PC-9 (cell line): ENCODE data around the gene DHX8. TPM values are rescaled to one million over a fixed set of nuclear protein-coding genes. Genes with fewer than 3 reads are reported as not detected.

Experiments
- BruUV-seq: library from RNA; stranded (reverse); fragments of 400-500 nt; replicated peaks from 2 replicates; lab custom pipeline; 2021; lab: Mats Ljungman, UMichigan
- CTCF ChIA-PET: fragments of 300-600 bp; sonication (Branson Sonifier 250); formaldehyde crosslinking; loops from one replicate; lab custom pipeline; 2022; ENCODE audit warnings: antibody characterized with exemption; lab: Charles Lee
- POLR2A ChIA-PET: fragments of 300-600 bp; sonication (Branson Sonifier 250); formaldehyde crosslinking; loops from one replicate; lab custom pipeline; 2022; ENCODE audit warnings: antibody characterized with exemption; ENCODE audit not compliant: unreplicated experiment; lab: Charles Lee
- DNase-seq, 2 experiments: peaks; one replicate each; pipeline versions ENCODE4 v3.0.0 to v3.0.0-alpha.2; 2015 to 2022; ENCODE audit warnings: mixed read lengths in 1 of 2
- H2AFZ ChIP-seq: fragments of 200-600 bp; sonication (generic); 2 replicates; pipeline ENCODE4 v1.8.1; 2017; ENCODE audit warnings: antibody characterized with exemption
- H3F3A ChIP-seq: fragments of 200-600 bp; sonication (generic); 2 replicates; pipeline ENCODE4 v1.8.1; 2017; ENCODE audit warnings: antibody characterized with exemption, mild to moderate bottlenecking, low read depth; ENCODE audit not compliant: insufficient read depth
- H3K27ac ChIP-seq: fragments of 200-600 bp; sonication (generic); 2 replicates; pipeline ENCODE4 v1.6.1; 2016; ENCODE audit warnings: mixed run types
- H3K27me3 ChIP-seq: fragments of 200-600 bp; sonication (generic); 2 replicates; pipeline ENCODE4 v1.6.1; 2016; ENCODE audit warnings: low read depth, mixed run types; ENCODE audit not compliant: insufficient read depth
- H3K36me3 ChIP-seq: fragments of 200-600 bp; sonication (generic); 2 replicates; pipeline ENCODE4 v1.6.1; 2016; ENCODE audit warnings: low read depth, mixed run types
- H3K4me1 ChIP-seq: fragments of 200-600 bp; sonication (generic); replicated peaks from 2 replicates; pipeline ENCODE4 v1.6.1; 2016; ENCODE audit warnings: mixed run types; ENCODE audit not compliant: insufficient read depth
- H3K4me2 ChIP-seq: fragments of 200-600 bp; sonication (generic); 2 replicates; pipeline ENCODE4 v1.6.1; 2017; ENCODE audit warnings: mixed run types
- H3K4me3 ChIP-seq: fragments of 200-600 bp; sonication (generic); 2 replicates; pipeline ENCODE4 v1.6.1; 2016; ENCODE audit warnings: mixed run types
- H3K79me2 ChIP-seq: fragments of 200-600 bp; sonication (generic); 2 replicates; pipeline ENCODE4 v1.6.1; 2017; ENCODE audit warnings: low read depth, mixed run types
- H3K9me2 ChIP-seq: fragments of 200-600 bp; sonication (generic); 2 replicates; pipeline ENCODE4 v1.8.1; 2017; ENCODE audit warnings: mild to moderate bottlenecking; ENCODE audit not compliant: insufficient read depth
- H3K9me3 ChIP-seq: fragments of 200-600 bp; sonication (generic); 2 replicates; pipeline ENCODE4 v1.8.1; 2016; ENCODE audit warnings: low read depth; ENCODE audit not compliant: insufficient read depth
- H4K20me1 ChIP-seq: fragments of 200-600 bp; sonication (generic); 2 replicates; pipeline ENCODE4 v1.8.1; 2017; ENCODE audit not compliant: insufficient read depth
- CTCF ChIP-seq: fragments of 200-600 bp; sonication (generic); conservative IDR thresholded peaks from 2 replicates; pipeline ENCODE4 v1.6.1; 2017; ENCODE audit warnings: mixed run types, antibody characterized with exemption, mild to moderate bottlenecking, moderate library complexity
- EZH2 ChIP-seq: fragments of 200-600 bp; sonication (generic); IDR thresholded peaks from 2 replicates; pipeline ENCODE4 v1.8.0; 2017; ENCODE audit warnings: antibody characterized with exemption, low read depth
- intact Hi-C: fragments of 100-400 bp; cut with micrococcal nuclease; formaldehyde crosslinking; loops from one replicate; pipeline ENCODE4 v1.10.0; 2022; ENCODE audit not compliant: unreplicated experiment
- total RNA-seq: library from RNA; stranded (reverse); gene quantifications from 2 replicates; pipeline ENCODE4 v1.2.3, GENCODE V29; 2021

The DHX8 gene
- total RNA-seq, 1 experiment from 2014 or later = 55.4 TPM

DNA sequence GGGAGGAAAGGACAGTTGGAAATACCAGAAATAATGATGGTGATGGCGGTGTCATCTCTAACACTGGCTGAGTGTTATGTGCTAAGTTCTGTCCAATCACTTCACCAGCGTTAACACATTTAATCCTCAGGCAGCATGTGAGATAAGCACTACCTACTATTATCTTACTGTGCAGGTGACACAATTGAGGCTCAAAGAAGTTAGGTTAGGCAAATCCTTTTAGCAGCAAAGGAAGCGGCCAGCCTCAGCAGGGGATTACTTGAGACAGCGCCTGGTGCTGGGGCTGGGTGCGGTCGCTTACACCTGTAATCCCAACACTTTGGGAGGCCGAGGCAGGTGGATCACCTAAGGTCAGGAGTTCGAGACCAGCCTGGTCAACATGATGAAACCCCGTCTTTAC lies 18.7 kb upstream of the DHX8 start:
- CTCF ChIA-PET = no interaction called here
- DNase-seq = no peak
- Histone ChIP-seq H3K9me2 (no peaks in the 10 kb centered on the region), H3K36me3 (no peaks in the 10 kb centered on the region), H3F3A (peaks cover 30% of the 10 kb centered on the region), H3K27ac (no peak overlapping the region), H3K4me2 (no peak overlapping the region), H4K20me1 (no peaks in the 10 kb centered on the region), H3K79me2 (no peaks in the 10 kb centered on the region), H3K4me1 (peaks cover 24% of the 10 kb centered on the region), H3K9me3 (no peaks in the 10 kb centered on the region), H2AFZ (no peak overlapping the region), H3K4me3 (no peak overlapping the region), H3K27me3 (no peaks in the 10 kb centered on the region)
- intact Hi-C loops = loop anchor here (5.0 kb wide), 1 partner anchor 33 kb away; no protein-coding TSS in a partner anchor
- POLR2A ChIA-PET = interaction anchor here (0.6 kb wide), 1 partner anchor 40 kb away, joined by 5 read pairs; no protein-coding TSS in a partner anchor
- no TSS peak for BruUV-seq
- TF ChIP-seq CTCF = no peak
- no peak for TF ChIP-seq EZH2

DNA sequence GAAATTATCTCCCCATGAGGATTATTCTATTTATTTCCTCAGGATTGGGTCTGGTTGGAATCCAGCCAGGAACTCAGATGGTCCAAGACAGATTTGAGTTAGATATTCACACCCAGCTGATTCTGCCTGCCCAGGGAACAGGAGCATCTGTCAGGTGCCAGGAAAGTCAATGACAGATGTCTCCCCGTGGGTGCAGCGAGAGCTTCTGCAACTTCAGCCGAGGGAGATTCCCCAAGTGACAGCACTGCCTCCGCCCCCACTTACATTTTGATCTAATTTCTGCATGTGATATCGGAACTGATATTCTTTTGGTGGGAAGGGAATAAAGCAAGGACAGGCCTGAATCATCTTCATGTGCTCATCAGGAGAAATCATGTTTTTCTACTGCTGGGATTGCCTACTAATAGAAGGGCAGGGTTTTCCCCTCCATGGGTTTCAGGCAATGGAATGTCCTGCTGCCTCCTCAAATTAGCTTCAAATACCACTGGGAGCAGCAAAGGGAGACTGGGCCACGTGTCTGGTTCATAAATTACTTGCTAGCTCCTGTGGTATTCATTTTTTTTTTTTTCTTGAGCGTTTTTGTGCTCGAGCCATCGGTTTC lies 15.7 kb upstream of the DHX8 start:
- no peaks in the 10 kb centered on the region for H3K79me2 ChIP-seq
- POLR2A ChIA-PET = interaction anchor here (0.6 to 0.7 kb wide), 4 partner anchors 10 to 106 kb away, joined by 4 to 8 read pairs (median 6); no protein-coding TSS in a partner anchor
- H3K9me2 ChIP-seq = no peaks in the 10 kb centered on the region
- no peaks in the 10 kb centered on the region for H4K20me1 ChIP-seq
- intact Hi-C loops = loop anchor here (5.0 kb wide), 1 partner anchor 36 kb away; no protein-coding TSS in a partner anchor
- TF ChIP-seq CTCF = no peak
- TF ChIP-seq EZH2 = no peak
- H3K9me3 ChIP-seq = no peaks in the 10 kb centered on the region
- no peaks in the 10 kb centered on the region for H3K36me3 ChIP-seq
- DNase-seq = no peak
- H3K4me2 ChIP-seq = peak overlapping the region; percentile 41
- no peak overlapping the region for H2AFZ ChIP-seq
- no TSS peak for BruUV-seq
- H3K27ac ChIP-seq = peak overlapping the region; percentile 81
- H3F3A ChIP-seq = peaks cover 39% of the 10 kb centered on the region
- H3K27me3 ChIP-seq = no peaks in the 10 kb centered on the region
- H3K4me1 ChIP-seq = peaks cover 29% of the 10 kb centered on the region
- H3K4me3 ChIP-seq = no peak overlapping the region
- CTCF ChIA-PET = no interaction called here

- intact Hi-C loops = loop anchor here (5.0 kb wide), 1 partner anchor 36 kb away; no protein-coding TSS in a partner anchor
- POLR2A ChIA-PET = interaction anchor here (0.6 to 0.8 kb wide), 7 partner anchors 11 to 1693 kb away, joined by 3 to 8 read pairs (median 6); partner anchors contain the start of genes ARL4D and HEXIM2
These were observed 15.1 kb upstream of the DHX8 start for GRCh38 chr17:43468691-43469139.

More at GRCh38 chr17:43468691-43469139, 15.1 kb upstream of the DHX8 start:
- peaks cover 29% of the 10 kb centered on the region for H3K4me1 ChIP-seq
- no TSS peak for BruUV-seq
- H3K4me2 ChIP-seq = peak overlapping the region; percentile 41
- DNase-seq = peak; percentile 46 to 85
- H3K9me3 ChIP-seq = no peaks in the 10 kb centered on the region
- H3K27ac ChIP-seq = peak overlapping the region; percentile 81
- H4K20me1 ChIP-seq = no peaks in the 10 kb centered on the region
- H3F3A ChIP-seq = peaks cover 39% of the 10 kb centered on the region
- no peaks in the 10 kb centered on the region for H3K79me2 ChIP-seq
- no peak for TF ChIP-seq CTCF
- no peak for TF ChIP-seq EZH2
- no peaks in the 10 kb centered on the region for H3K9me2 ChIP-seq
- H2AFZ ChIP-seq = no peak overlapping the region
- CTCF ChIA-PET = no interaction called here
- no peaks in the 10 kb centered on the region for H3K36me3 ChIP-seq
- no peak overlapping the region for H3K4me3 ChIP-seq
- no peaks in the 10 kb centered on the region for H3K27me3 ChIP-seq
